Measurements from ENCODE around the gene MKS1.

MKS1 gene

GRCh38 chr17:58219007-58219788 is at the start of gene MKS1:
TSS of gene MKS1 (minus strand) at chr17:58219255. CDS start at chr17:58219230, 25 bp downstream.
- ChIA-PET CTCF (interaction anchor here (0.9 to 3.4 kb wide), 6 partner anchors 10 to 38 kb away, joined by 3 to 44 read pairs (median 5); no protein-coding TSS in a partner anchor), POLR2A (interaction anchor here (0.6 to 1.7 kb wide), 5 partner anchors 12 to 212 kb away, joined by 3 to 4 read pairs (median 3); partner anchors contain the start of gene SRSF1)
- peak; percentile 77 for TF ChIP-seq CTCF (IDR thresholded peaks at IDR 0.05; ENCODE audit: insufficient read depth, low read length, missing control alignments)
- peak within 1 kb of the TSS; percentile 94 for H3K4me3 ChIP-seq (ENCODE audit: low read depth, low read length)
- DNase-seq (ENCODE audit: low read depth, low spot score) = peak; percentile 29

GRCh38 chr17:58268326-58268725 is 49.3 kb upstream of the MKS1 start:
- H3K4me3 ChIP-seq (ENCODE audit: low read depth, low read length) = no peak overlapping the region
- CTCF ChIA-PET = interaction anchor here (0.5 to 1.4 kb wide), 2 partner anchors 8 to 251 kb away, joined by 3 to 5 read pairs; no protein-coding TSS in a partner anchor
- TF ChIP-seq CTCF (IDR thresholded peaks at IDR 0.05; ENCODE audit: insufficient read depth, low read length, missing control alignments) = no peak
- DNase-seq (ENCODE audit: low read depth, low spot score) = no peak
- POLR2A ChIA-PET = no interaction called here

GRCh38 chr17:58267347-58268324 is 48.6 kb upstream of the MKS1 start:
- DNase-seq (ENCODE audit: low read depth, low spot score) = no peak
- ChIA-PET POLR2A (no interaction called here), CTCF (interaction anchor here (0.5 to 1.4 kb wide), 2 partner anchors 9 to 252 kb away, joined by 3 to 5 read pairs; no protein-coding TSS in a partner anchor)
- no peak for TF ChIP-seq CTCF (IDR thresholded peaks at IDR 0.05; ENCODE audit: insufficient read depth, low read length, missing control alignments)
- H3K4me3 ChIP-seq (ENCODE audit: low read depth, low read length) = no peak overlapping the region

- no peak for DNase-seq (ENCODE audit: low read depth, low spot score)
- ChIA-PET POLR2A (no interaction called here), CTCF (no interaction called here)
- TF ChIP-seq CTCF (IDR thresholded peaks at IDR 0.05; ENCODE audit: insufficient read depth, low read length, missing control alignments) = no peak
- no peak overlapping the region for H3K4me3 ChIP-seq (ENCODE audit: low read depth, low read length)
Measured at GRCh38 chr17:58265902-58266875, 47.1 kb upstream of the MKS1 start.

- ChIA-PET CTCF (no interaction called here), POLR2A (no interaction called here)
- H3K4me3 ChIP-seq (ENCODE audit: low read depth, low read length) = no peak overlapping the region
- no peak for TF ChIP-seq CTCF (IDR thresholded peaks at IDR 0.05; ENCODE audit: insufficient read depth, low read length, missing control alignments)
- DNase-seq (ENCODE audit: low read depth, low spot score) = no peak
Measured at GRCh38 chr17:58265271-58265670, 46.2 kb upstream of the MKS1 start.

All from AG04449 (cell line).